Measurements from ENCODE around the gene CWC15.
"Not testable (repeated sequence)": the region's sequence is repeated elsewhere in the genome, so short reads cannot be mapped to it uniquely, and the experiment has no call there.

The CWC15 gene

DNA sequence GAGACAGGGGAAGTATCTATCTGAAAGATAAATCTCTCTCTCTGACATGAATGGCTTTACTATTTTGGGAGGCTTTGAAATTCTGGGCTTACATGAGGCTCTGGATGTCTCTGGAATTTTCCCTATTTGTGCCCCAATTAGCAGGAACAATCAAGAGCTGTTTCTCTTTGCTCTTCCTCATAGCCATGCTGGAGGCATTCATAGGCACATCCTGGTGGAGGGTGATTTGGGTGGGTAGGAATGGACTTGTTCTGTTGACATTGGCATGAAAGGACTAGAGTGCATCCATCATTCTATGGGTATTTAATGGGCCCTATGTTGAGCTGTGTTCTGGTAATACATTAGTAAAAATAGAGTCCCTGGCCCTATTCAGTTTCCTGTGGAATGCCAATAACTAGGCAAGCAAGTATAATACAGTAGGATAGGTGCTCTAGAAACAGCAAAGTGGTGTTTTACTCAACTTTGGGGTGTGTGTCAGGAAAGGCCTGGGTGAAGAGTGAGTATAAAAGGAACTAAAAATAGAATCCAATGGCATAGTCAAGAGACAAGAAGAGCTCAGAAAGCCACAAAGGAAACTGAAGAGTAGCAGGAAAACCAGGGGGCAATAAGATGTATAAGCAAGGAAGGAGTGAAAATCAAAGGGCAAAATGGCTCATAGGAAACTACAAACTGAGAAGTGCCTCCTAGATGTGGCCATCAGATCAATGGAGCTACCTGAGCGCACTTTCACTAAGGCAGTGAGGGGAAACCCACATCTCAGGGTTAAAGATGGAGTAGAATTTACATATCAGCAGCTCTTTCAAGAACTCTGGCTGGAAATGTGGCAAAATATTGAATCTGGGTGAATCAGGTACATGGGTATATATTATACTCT lies 45.0 kb downstream of the CWC15 start:
- Histone ChIP-seq H3K4me3 (ENCODE audit: low read length) (no peak overlapping the region), H3K27ac (ENCODE audit: low read length) (no peak overlapping the region), H3K9me3 (ENCODE audit: insufficient read depth, low read depth, low read length) (no peaks in the 10 kb centered on the region), H3K27me3 (ENCODE audit: insufficient read depth, low read length) (no peaks in the 10 kb centered on the region), H3K9ac (ENCODE audit: low read depth, low read length) (no peak overlapping the region), H3K4me1 (ENCODE audit: insufficient read depth, low read length) (no peaks in the 10 kb centered on the region), H3K36me3 (ENCODE audit: insufficient read depth, low read depth, low read length) (no peaks in the 10 kb centered on the region)

DNA sequence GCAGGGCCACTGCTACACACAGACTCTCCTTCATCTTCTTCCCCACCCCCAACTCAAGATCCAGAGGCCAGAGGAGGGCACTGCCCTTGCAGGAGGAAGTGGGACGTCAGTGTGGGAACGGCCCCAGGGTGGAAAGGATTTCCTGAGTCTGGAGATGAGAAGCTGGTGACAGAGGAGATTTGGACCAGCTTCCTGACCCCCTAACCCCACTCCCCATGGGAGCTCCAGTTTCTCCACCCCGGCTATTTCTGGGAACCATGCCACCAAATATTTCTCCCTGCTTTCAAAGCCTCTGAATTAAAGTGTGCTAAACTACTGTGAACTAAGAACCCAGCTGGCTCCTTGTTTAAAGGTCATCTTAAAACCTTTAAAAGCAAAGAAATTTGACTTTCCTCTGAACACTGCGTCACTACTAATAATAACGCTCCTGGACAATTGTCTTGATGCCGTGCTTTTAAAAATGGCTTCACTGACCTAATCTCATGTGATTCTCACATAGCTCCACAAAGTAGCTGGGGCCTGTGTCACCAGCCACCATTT lies 46.6 kb downstream of the CWC15 start:
- no peaks in the 10 kb centered on the region for H3K27me3 ChIP-seq (ENCODE audit: insufficient read depth, low read length)
- H3K9ac ChIP-seq (ENCODE audit: low read depth, low read length), result no peak overlapping the region
- H3K9me3 ChIP-seq (ENCODE audit: insufficient read depth, low read depth, low read length), result no peaks in the 10 kb centered on the region
- no peak overlapping the region for H3K27ac ChIP-seq (ENCODE audit: low read length)
- no peak overlapping the region for H3K4me3 ChIP-seq (ENCODE audit: low read length)
- H3K36me3 ChIP-seq (ENCODE audit: insufficient read depth, low read depth, low read length), result no peaks in the 10 kb centered on the region
- H3K4me1 ChIP-seq (ENCODE audit: insufficient read depth, low read length), result no peaks in the 10 kb centered on the region

DNA sequence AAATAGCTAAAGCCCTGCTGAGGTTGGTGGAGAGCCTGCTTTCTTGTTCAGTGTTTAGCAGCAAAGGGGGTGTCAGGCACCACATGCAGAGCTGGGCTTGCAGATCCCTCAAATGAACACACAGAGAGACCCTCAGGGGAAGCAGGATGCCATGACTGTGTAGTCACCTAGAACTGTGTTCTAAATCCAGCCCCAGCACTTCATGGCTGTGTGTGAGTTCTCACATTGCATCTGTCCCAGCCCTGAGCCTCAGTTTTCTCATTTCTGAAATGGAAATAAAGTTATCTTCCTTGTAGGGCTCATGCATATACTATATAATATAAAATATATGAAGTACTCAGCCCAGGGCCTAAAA lies 47.1 kb downstream of the CWC15 start:
- H3K27ac ChIP-seq (ENCODE audit: low read length), result no peak overlapping the region
- no peak overlapping the region for H3K9ac ChIP-seq (ENCODE audit: low read depth, low read length)
- no peak overlapping the region for H3K4me3 ChIP-seq (ENCODE audit: low read length)
- no peaks in the 10 kb centered on the region for H3K36me3 ChIP-seq (ENCODE audit: insufficient read depth, low read depth, low read length)
- no peaks in the 10 kb centered on the region for H3K27me3 ChIP-seq (ENCODE audit: insufficient read depth, low read length)
- no peaks in the 10 kb centered on the region for H3K4me1 ChIP-seq (ENCODE audit: insufficient read depth, low read length)
- H3K9me3 ChIP-seq (ENCODE audit: insufficient read depth, low read depth, low read length), result no peaks in the 10 kb centered on the region

DNA sequence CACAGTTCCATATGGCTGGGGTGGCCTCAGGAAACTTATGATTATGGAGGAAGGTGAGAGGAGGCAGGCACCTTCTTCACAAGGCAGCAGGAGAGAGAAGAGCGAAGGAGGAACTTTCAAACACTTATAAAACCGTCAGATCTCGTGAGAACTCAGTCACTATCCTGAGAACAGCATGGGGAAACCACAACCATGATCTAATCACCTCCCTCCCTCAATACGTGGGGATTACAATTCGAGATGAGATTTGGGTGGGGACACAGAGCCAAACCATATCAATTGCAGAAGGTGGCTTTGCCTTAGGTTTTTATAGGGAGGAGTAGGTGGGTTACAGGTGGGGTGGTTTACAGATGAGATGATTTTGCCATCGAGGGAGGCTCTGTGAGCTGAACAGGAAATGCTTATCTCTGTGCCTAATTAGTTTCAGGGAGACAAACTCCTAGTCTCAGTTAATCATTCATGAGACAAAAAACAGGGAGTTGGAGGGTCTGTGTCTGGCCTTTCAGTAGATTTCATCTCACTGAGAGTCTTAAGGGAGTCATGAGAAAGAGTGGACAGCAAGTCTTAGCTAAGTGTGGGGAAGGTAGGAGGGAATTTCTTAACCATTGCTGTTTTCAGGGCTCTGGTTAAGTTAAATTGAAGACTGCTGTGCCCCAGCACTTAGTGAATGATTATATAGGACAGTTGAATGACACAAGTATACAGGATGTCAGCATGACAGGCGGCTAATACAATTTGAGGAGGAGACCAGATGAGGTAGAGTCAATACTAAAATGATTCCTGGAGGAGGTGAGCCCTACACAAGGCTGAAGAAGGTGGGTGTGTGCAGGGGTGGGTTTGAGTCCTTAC lies 47.7 kb downstream of the CWC15 start:
- H3K4me1 ChIP-seq (ENCODE audit: insufficient read depth, low read length), result no peaks in the 10 kb centered on the region
- no peaks in the 10 kb centered on the region for H3K9me3 ChIP-seq (ENCODE audit: insufficient read depth, low read depth, low read length)
- H3K36me3 ChIP-seq (ENCODE audit: insufficient read depth, low read depth, low read length), result no peaks in the 10 kb centered on the region
- H3K27me3 ChIP-seq (ENCODE audit: insufficient read depth, low read length), result no peaks in the 10 kb centered on the region
- H3K27ac ChIP-seq (ENCODE audit: low read length), result no peak overlapping the region
- H3K4me3 ChIP-seq (ENCODE audit: low read length), result no peak overlapping the region
- H3K9ac ChIP-seq (ENCODE audit: low read depth, low read length), result no peak overlapping the region

DNA sequence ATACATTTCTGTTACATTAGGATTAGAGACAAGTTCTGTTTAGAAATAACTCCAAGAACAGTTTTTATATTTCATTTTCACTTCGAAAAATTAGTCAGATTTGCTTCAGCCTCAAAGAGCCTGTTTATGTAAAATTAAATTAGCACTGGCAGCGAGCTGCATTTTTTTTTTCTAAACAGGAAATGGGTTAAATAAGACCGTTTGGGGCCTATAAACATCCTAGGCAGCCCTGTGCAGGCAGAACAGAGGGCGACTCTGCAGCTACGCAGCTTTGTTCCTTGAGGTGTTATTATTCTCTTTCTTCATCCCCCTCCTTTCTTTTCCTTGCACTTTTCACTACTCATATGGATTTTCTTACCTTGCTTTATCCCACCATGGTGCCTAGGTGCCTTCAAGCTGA lies 48.7 kb downstream of the CWC15 start:
- H3K27me3 ChIP-seq (ENCODE audit: insufficient read depth, low read length), result no peaks in the 10 kb centered on the region
- no peaks in the 10 kb centered on the region for H3K4me1 ChIP-seq (ENCODE audit: insufficient read depth, low read length)
- H3K36me3 ChIP-seq (ENCODE audit: insufficient read depth, low read depth, low read length), result no peaks in the 10 kb centered on the region
- no peak overlapping the region for H3K27ac ChIP-seq (ENCODE audit: low read length)
- H3K9ac ChIP-seq (ENCODE audit: low read depth, low read length), result no peak overlapping the region
- H3K4me3 ChIP-seq (ENCODE audit: low read length), result no peak overlapping the region
- H3K9me3 ChIP-seq (ENCODE audit: insufficient read depth, low read depth, low read length), result no peaks in the 10 kb centered on the region

DNA sequence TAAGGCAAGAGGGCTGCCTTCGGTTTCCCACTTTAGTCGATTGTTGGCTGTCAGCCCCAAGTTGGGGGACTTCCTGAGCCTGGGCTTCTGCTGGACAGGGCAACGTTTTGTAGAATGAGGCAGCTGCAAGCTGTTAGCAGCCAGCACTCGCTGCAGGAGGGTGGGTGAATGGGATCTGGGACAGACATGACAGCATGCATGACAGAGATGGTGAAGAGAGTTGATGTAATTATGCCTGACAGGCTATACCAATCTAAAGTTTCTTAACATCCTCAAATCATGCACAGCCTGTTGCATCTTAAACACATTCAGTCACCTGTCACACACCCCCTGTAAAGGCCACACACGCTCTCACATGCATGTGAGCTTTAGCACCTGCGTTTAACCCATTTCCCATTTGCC lies 49.2 kb downstream of the CWC15 start:
- Histone ChIP-seq H3K27me3 (ENCODE audit: insufficient read depth, low read length) (no peaks in the 10 kb centered on the region), H3K4me3 (ENCODE audit: low read length) (no peak overlapping the region), H3K27ac (ENCODE audit: low read length) (no peak overlapping the region), H3K9me3 (ENCODE audit: insufficient read depth, low read depth, low read length) (no peaks in the 10 kb centered on the region), H3K4me1 (ENCODE audit: insufficient read depth, low read length) (no peaks in the 10 kb centered on the region), H3K9ac (ENCODE audit: low read depth, low read length) (no peak overlapping the region), H3K36me3 (ENCODE audit: insufficient read depth, low read depth, low read length) (no peaks in the 10 kb centered on the region)

DNA sequence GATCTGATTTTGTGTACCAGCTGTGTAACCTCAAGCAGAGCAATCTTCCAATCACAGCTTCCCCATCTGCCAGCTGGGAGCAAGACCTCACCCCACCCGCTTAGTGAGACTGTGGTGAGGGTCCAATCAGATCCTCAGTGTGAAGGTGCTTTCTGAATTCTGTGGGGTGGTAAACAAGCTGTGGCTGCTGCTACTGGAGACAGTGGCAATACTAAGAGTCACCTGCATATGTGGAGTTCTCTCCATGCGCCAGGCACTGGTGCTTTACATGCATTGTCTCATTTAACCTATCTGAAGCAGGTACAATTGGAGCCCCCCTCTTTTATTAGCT lies 50.4 kb downstream of the CWC15 start:
- H3K4me1 ChIP-seq (ENCODE audit: insufficient read depth, low read length), result no peaks in the 10 kb centered on the region
- no peak overlapping the region for H3K4me3 ChIP-seq (ENCODE audit: low read length)
- H3K27me3 ChIP-seq (ENCODE audit: insufficient read depth, low read length), result no peaks in the 10 kb centered on the region
- H3K9me3 ChIP-seq (ENCODE audit: insufficient read depth, low read depth, low read length), result no peaks in the 10 kb centered on the region
- H3K27ac ChIP-seq (ENCODE audit: low read length), result no peak overlapping the region
- H3K36me3 ChIP-seq (ENCODE audit: insufficient read depth, low read depth, low read length), result no peaks in the 10 kb centered on the region
- no peak overlapping the region for H3K9ac ChIP-seq (ENCODE audit: low read depth, low read length)

DNA sequence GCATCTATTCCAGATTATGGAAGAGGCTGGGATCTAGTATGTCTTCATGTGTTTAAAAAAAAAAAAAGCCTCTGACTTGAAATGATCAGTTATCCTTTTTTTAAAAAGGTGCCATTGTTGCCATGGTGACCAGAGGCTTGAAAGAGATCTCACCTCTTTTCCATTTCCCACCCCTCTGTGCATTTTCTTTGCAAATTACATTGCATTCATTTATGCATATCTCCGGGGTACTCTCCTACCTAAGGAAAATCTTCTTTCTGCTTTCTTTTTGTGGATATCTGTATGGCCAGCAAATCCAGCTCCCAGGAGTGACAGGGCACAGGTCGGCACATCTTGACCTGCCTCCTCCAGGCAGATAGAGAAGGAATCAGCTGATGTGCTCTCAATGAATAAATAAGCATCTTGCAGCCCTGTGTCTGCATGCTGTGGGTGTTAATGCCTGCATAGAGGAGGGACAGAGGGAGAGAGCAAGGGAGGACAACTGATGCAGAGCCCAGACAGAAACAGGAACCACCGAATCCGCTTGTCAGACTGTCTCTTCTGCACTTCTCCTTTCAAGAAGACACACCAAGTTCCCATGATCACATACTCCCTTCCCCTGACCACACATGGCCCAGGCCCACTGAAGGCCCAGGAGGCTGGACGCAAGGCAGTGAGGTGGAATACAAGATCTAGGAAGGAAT lies 50.9 kb downstream of the CWC15 start:
- no peak overlapping the region for H3K4me3 ChIP-seq (ENCODE audit: low read length)
- no peaks in the 10 kb centered on the region for H3K9me3 ChIP-seq (ENCODE audit: insufficient read depth, low read depth, low read length)
- H3K36me3 ChIP-seq (ENCODE audit: insufficient read depth, low read depth, low read length), result no peaks in the 10 kb centered on the region
- H3K27me3 ChIP-seq (ENCODE audit: insufficient read depth, low read length), result no peaks in the 10 kb centered on the region
- no peaks in the 10 kb centered on the region for H3K4me1 ChIP-seq (ENCODE audit: insufficient read depth, low read length)
- H3K27ac ChIP-seq (ENCODE audit: low read length), result no peak overlapping the region
- no peak overlapping the region for H3K9ac ChIP-seq (ENCODE audit: low read depth, low read length)

DNA sequence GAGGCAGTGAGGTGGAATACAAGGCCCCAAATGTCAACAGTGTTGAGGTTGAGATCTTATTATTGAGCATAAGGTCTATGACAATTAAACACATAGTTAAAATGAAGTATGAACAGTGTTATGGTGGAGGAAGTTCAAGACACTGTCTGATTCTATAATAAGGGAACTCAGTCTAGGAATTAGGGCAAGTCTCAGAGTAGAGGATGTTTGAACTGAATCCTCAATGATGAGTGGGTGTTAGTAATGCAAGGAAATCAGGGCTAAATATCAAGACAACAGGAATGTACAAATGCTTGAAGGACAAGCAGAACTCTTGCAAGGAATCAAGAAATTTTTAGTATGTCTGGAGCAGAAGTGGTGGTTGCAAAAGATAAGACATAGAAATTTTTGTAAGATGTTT lies 53.0 kb downstream of the CWC15 start:
- Histone ChIP-seq H3K9ac (ENCODE audit: low read depth, low read length) (no peak overlapping the region), H3K9me3 (ENCODE audit: insufficient read depth, low read depth, low read length) (no peaks in the 10 kb centered on the region), H3K27me3 (ENCODE audit: insufficient read depth, low read length) (no peaks in the 10 kb centered on the region), H3K4me3 (ENCODE audit: low read length) (no peak overlapping the region), H3K27ac (ENCODE audit: low read length) (no peak overlapping the region), H3K36me3 (ENCODE audit: insufficient read depth, low read depth, low read length) (no peaks in the 10 kb centered on the region), H3K4me1 (ENCODE audit: insufficient read depth, low read length) (no peaks in the 10 kb centered on the region)

DNA sequence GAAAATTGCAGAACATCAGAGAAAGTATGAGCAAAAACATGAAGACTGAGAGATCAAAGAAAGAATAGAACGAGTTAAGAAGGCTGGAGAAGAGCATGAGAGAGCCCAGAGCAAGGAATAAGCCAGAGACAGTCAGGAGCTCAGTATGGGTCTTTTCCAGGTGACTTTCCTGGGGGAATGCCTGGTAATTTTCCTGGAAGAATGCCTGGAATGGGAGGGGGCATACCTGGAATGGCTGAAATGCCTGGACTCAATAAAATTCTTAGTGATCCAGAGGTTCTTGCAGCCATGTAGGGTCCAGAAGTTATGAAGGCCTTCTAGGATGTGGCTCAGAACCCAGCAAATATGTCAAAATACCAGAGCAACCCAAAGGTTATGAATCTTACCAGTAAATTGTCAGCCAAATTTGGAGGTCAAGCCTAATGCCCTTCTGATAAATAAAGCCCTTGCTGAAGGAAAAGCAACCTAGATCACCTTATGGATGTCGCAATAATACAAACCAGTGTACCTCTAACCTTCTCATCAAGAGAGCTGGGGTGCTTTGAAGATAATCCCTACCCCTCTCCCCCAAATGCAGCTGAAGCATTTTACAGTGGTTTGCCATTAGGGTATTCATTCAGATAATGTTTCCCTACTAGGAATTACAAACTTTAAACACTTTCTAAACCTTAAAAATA lies 59.5 kb downstream of the CWC15 start:
- H3K36me3 ChIP-seq (ENCODE audit: insufficient read depth, low read depth, low read length); H3K4me1 ChIP-seq (ENCODE audit: insufficient read depth, low read length); H3K9me3 ChIP-seq (ENCODE audit: insufficient read depth, low read depth, low read length); H3K27ac ChIP-seq (ENCODE audit: low read length); H3K27me3 ChIP-seq (ENCODE audit: insufficient read depth, low read length); H3K9ac ChIP-seq (ENCODE audit: low read depth, low read length); H3K4me3 ChIP-seq (ENCODE audit: low read length): not testable (repeated sequence)

DNA sequence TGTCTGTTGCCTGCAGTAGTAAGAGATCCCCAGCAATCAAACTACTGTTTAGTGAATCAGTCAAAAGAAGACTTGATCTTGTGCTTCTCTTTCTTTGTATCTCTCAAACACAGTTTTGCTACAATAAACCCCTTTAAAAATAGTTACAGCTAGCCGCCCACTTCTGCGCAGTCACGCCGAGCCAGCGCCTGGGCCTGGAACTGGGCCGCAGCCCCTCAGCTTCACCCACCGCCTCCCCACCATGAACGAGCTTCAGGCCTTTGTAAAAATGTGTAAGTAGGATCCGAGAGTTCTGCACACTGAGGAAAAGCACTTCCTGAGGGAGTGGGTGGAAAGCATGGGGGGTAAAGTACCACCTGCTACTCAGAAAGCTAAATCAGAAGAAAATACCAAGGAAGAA lies 60.5 kb downstream of the CWC15 start:
- Histone ChIP-seq H3K9me3 (ENCODE audit: insufficient read depth, low read depth, low read length) (no peaks in the 10 kb centered on the region), H3K36me3 (ENCODE audit: insufficient read depth, low read depth, low read length) (no peaks in the 10 kb centered on the region), H3K27ac (ENCODE audit: low read length) (no peak overlapping the region), H3K4me1 (ENCODE audit: insufficient read depth, low read length) (no peaks in the 10 kb centered on the region), H3K4me3 (ENCODE audit: low read length) (no peak overlapping the region), H3K27me3 (ENCODE audit: insufficient read depth, low read length) (no peaks in the 10 kb centered on the region), H3K9ac (ENCODE audit: low read depth, low read length) (no peak overlapping the region)
